HEK293T (cell line): ENCODE results near the gene CES5A.

ENCODE experiments used
- ARNT ChIP-seq: fragments of 450-650 bp; IDR thresholded peaks from 2 replicates; pipeline ENCODE4 v1.6.1; 2017; ENCODE audit warnings: mild to moderate bottlenecking
- CTBP1 ChIP-seq: fragments of 450-650 bp; IDR thresholded peaks from 2 replicates; pipeline ENCODE4 v1.6.1; 2016; ENCODE audit warnings: borderline replicate concordance
- ELF4 ChIP-seq: fragments of 450-650 bp; IDR thresholded peaks from 2 replicates; pipeline ENCODE4 v1.6.1; 2017; ENCODE audit warnings: antibody characterized with exemption
- FOXA1 ChIP-seq: fragments of 450-650 bp; IDR thresholded peaks from 2 replicates; pipeline ENCODE4 v1.6.1; 2016; ENCODE audit warnings: mild to moderate bottlenecking
- FOXK2 ChIP-seq: fragments of 450-650 bp; IDR thresholded peaks from 2 replicates; pipeline ENCODE4 v1.6.1; 2016; ENCODE audit warnings: mild to moderate bottlenecking
- FOXM1 ChIP-seq: fragments of 450-650 bp; IDR thresholded peaks from 2 replicates; pipeline ENCODE4 v1.6.1; 2017; ENCODE audit warnings: mild to moderate bottlenecking, borderline replicate concordance
- HDGF ChIP-seq: fragments of 450-650 bp; IDR thresholded peaks from 2 replicates; pipeline ENCODE4 v1.6.1; 2017; ENCODE audit warnings: antibody characterized with exemption, borderline replicate concordance
- L3MBTL2 ChIP-seq: fragments of 450-650 bp; conservative IDR thresholded peaks from 2 replicates; pipeline ENCODE4 v1.6.1; 2016; ENCODE audit warnings: mild to moderate bottlenecking
- NFRKB ChIP-seq: fragments of 450-650 bp; IDR thresholded peaks from 2 replicates; pipeline ENCODE4 v1.6.1; 2016; ENCODE audit warnings: mild to moderate bottlenecking, moderate library complexity
- PKNOX1 ChIP-seq: fragments of 450-650 bp; IDR thresholded peaks from 2 replicates; pipeline ENCODE4 v1.6.1; 2016
- SP1 ChIP-seq: fragments of 450-650 bp; IDR thresholded peaks from 2 replicates; pipeline ENCODE4 v1.6.1; 2017
- SUZ12 ChIP-seq: fragments of 450-650 bp; IDR thresholded peaks from 2 replicates; pipeline ENCODE4 v1.6.1; 2016; ENCODE audit warnings: mild to moderate bottlenecking
- TARDBP ChIP-seq: fragments of 450-650 bp; IDR thresholded peaks from 2 replicates; pipeline ENCODE4 v1.6.1; 2016
- ZNF384 ChIP-seq: fragments of 450-650 bp; IDR thresholded peaks from 2 replicates; pipeline ENCODE4 v1.6.1; 2016

GRCh38 chr16:55846598-55847346, 28.4 kb downstream of the CES5A start:
- TF ChIP-seq PKNOX1: no peak
- no peak for TF ChIP-seq SP1
- TF ChIP-seq L3MBTL2: no peak
- no peak for TF ChIP-seq ARNT
- TF ChIP-seq FOXM1: no peak
- no peak for TF ChIP-seq TARDBP
- no peak for TF ChIP-seq ELF4
- TF ChIP-seq FOXK2: no peak
- no peak for TF ChIP-seq FOXA1
- TF ChIP-seq NFRKB: no peak
- TF ChIP-seq SUZ12: no peak
- no peak for TF ChIP-seq ZNF384
- TF ChIP-seq HDGF: no peak
- TF ChIP-seq CTBP1: no peak
